Prostate gland (tissue), 2 donors: ENCODE measurements around the gene CAMK2D. TPM values are rescaled to one million over a fixed set of nuclear protein-coding genes. Genes with fewer than 3 reads are reported as not detected.

Experiments used
- DNase-seq: peaks from one replicate; pipeline ENCODE4 v3.0.0-alpha.2; 2019; ENCODE audit warnings: low spot score
- H3K27ac ChIP-seq, 2 donors: fragments of 200-600 bp; sonication (generic); 2 replicates each; pipeline ENCODE4 v1.5.1; 2017 to 2019
- H3K27me3 ChIP-seq: fragments of 200-600 bp; sonication (generic); replicated peaks from 2 replicates; pipeline ENCODE4 v1.5.1; 2019; ENCODE audit not compliant: insufficient read depth
- H3K36me3 ChIP-seq, 2 donors: fragments of 200-600 bp; sonication (generic); 1 replicate in 1 of 2; 2 replicates in 1 of 2; pipeline versions ENCODE4 v1.5.1 to v1.8.1; 2017 to 2019
- H3K4me1 ChIP-seq: fragments of 200-600 bp; sonication (generic); replicated peaks from 2 replicates; pipeline ENCODE4 v1.5.1; 2019
- H3K4me3 ChIP-seq, 2 donors: fragments of 200-600 bp; sonication (generic); 2 replicates each; pipeline ENCODE4 v1.5.1; 2017 to 2019
- H3K9me3 ChIP-seq: fragments of 200-600 bp; sonication (generic); 2 replicates; pipeline ENCODE4 v1.5.1; 2017
- CTCF ChIP-seq, 4 experiments: fragments of 200-600 bp in 2 of 4; fragments of 450-650 bp in 2 of 4; sonication (generic) in 2 of 4; IDR thresholded peaks; 1 replicate in 3 of 4; 2 replicates in 1 of 4; pipeline ENCODE4 v1.5.1; 2016 to 2019; ENCODE audit warnings: antibody characterized with exemption in 4 of 4, mild to moderate bottlenecking in 2 of 4, moderate library complexity in 2 of 4
- POLR2A ChIP-seq: fragments of 450-650 bp; IDR thresholded peaks from one replicate; pipeline ENCODE4 v1.6.1; 2016; ENCODE audit warnings: antibody characterized with exemption, mild to moderate bottlenecking
- POLR2AphosphoS5 ChIP-seq: sonication (generic); formaldehyde crosslinking; IDR thresholded peaks from one replicate; pipeline ENCODE4 v1.6.1; 2017; ENCODE audit warnings: antibody characterized with exemption
- WGBS: methylation state at CpG from one replicate; pipeline ENCODE4 v1.1.5; 2018; 5-methylcytosine and 5-hydroxymethylcytosine counted together
- intact Hi-C: fragments of 100-400 bp; cut with DNase I; formaldehyde crosslinking; loops from one replicate; pipeline ENCODE4 v1.14.2; 2022
- total RNA-seq, 2 donors: library from RNA; depleted of rRNA; stranded (reverse); fragments of >200 nt; gene quantifications; one replicate each; pipeline ENCODE4 v1.1.0, GENCODE V29; 2016

CAMK2D gene
- total RNA-seq, 2 donors from 2014 or later, result 48.7 to 88.8 TPM

- no peaks in the 10 kb centered on the region for H3K27me3 ChIP-seq
- H3K4me3 ChIP-seq, result no peak overlapping the region
- WGBS, result 78% methylated on average over 1 of the region's 1 CpG
- TF ChIP-seq POLR2AphosphoS5 (no peak), CTCF (IDR thresholded peaks at IDR 0.05) (no peak), POLR2A (no peak)
- no peak for DNase-seq
- intact Hi-C loops, result no loop called here
- H3K27ac ChIP-seq, result no peak overlapping the region
- H3K36me3 ChIP-seq, result no peaks in the 10 kb centered on the region
- H3K4me1 ChIP-seq, result no peaks in the 10 kb centered on the region
- no peaks in the 10 kb centered on the region for H3K9me3 ChIP-seq
These were observed 28.9 kb upstream of the CAMK2D start for GRCh38 chr4:113790478-113790877.

- TF ChIP-seq POLR2AphosphoS5 (no peak), POLR2A (no peak), CTCF (IDR thresholded peaks at IDR 0.05) (no peak)
These were observed 27.4 kb upstream of the CAMK2D start for GRCh38 chr4:113788888-113789287.

GRCh38 chr4:113785781-113786180 is 24.2 kb upstream of the CAMK2D start:
- no peaks in the 10 kb centered on the region for H3K27me3 ChIP-seq
- no peak for DNase-seq
- intact Hi-C loops, result no loop called here
- 90% methylated on average over 2 of the region's 2 CpGs for WGBS
- no peaks in the 10 kb centered on the region for H3K9me3 ChIP-seq
- TF ChIP-seq CTCF (IDR thresholded peaks at IDR 0.05), result no peak
- no peak for TF ChIP-seq POLR2A
- TF ChIP-seq POLR2AphosphoS5, result no peak
- no peak overlapping the region for H3K4me3 ChIP-seq
- H3K36me3 ChIP-seq, result no peaks in the 10 kb centered on the region
- H3K4me1 ChIP-seq, result no peaks in the 10 kb centered on the region
- no peak overlapping the region for H3K27ac ChIP-seq

More at GRCh38 chr4:113788888-113789287, 27.4 kb upstream of the CAMK2D start:
- intact Hi-C loops, result no loop called here
- H3K4me1 ChIP-seq, result no peaks in the 10 kb centered on the region
- H3K27ac ChIP-seq, result no peak overlapping the region
- H3K36me3 ChIP-seq, result no peaks in the 10 kb centered on the region
- no peak overlapping the region for H3K4me3 ChIP-seq
- no peaks in the 10 kb centered on the region for H3K27me3 ChIP-seq
- DNase-seq, result no peak
- no peaks in the 10 kb centered on the region for H3K9me3 ChIP-seq

GRCh38 chr4:113784497-113785250 is 23.1 kb upstream of the CAMK2D start:
- H3K4me1 ChIP-seq, result no peaks in the 10 kb centered on the region
- TF ChIP-seq CTCF (IDR thresholded peaks at IDR 0.05) (no peak), POLR2AphosphoS5 (no peak), POLR2A (no peak)
- DNase-seq, result no peak
- H3K4me3 ChIP-seq, result no peak overlapping the region
- WGBS, result 68% methylated on average over 2 of the region's 2 CpGs
- no peaks in the 10 kb centered on the region for H3K36me3 ChIP-seq
- intact Hi-C loops, result loop anchor here (5.0 kb wide), 1 partner anchor 598 kb away; no protein-coding TSS in a partner anchor
- no peaks in the 10 kb centered on the region for H3K9me3 ChIP-seq
- no peaks in the 10 kb centered on the region for H3K27me3 ChIP-seq
- H3K27ac ChIP-seq, result no peak overlapping the region

GRCh38 chr4:113783701-113784100 is 22.2 kb upstream of the CAMK2D start:
- intact Hi-C loops, result loop anchor here (5.0 kb wide), 1 partner anchor 599 kb away; no protein-coding TSS in a partner anchor
- Histone ChIP-seq H3K27ac (no peak overlapping the region), H3K4me3 (no peak overlapping the region), H3K36me3 (no peaks in the 10 kb centered on the region), H3K9me3 (no peaks in the 10 kb centered on the region), H3K4me1 (no peaks in the 10 kb centered on the region), H3K27me3 (no peaks in the 10 kb centered on the region)
- TF ChIP-seq POLR2A (no peak), CTCF (IDR thresholded peaks at IDR 0.05) (no peak), POLR2AphosphoS5 (no peak)
- no peak for DNase-seq
- WGBS, result 94% methylated on average over 6 of the region's 6 CpGs
